Fibroblast of lung (primary cell): Measurements from ENCODE around the gene PIK3R1.

Experiments
- CTCF ChIP-seq, 2 donors: IDR thresholded peaks in 1 of 2; conservative IDR thresholded peaks in 1 of 2; 1 replicate in 1 of 2; 2 replicates in 1 of 2; pipeline ENCODE4 v1.5.1; 2011 to 2012; ENCODE audit warnings: low read length in 2 of 2, control low read depth in 1 of 2, inconsistent platforms in 1 of 2, low read depth in 1 of 2, mild to moderate bottlenecking in 1 of 2
- EZH2 ChIP-seq: IDR thresholded peaks from 2 replicates; pipeline ENCODE4 v1.5.1; 2012; ENCODE audit warnings: low read length, control low read depth, mild to moderate bottlenecking; ENCODE audit errors: missing control alignments

- TF ChIP-seq CTCF (conservative IDR thresholded peaks at IDR 0.05 in 1 of 2, IDR thresholded peaks at IDR 0.05 in 1 of 2; ENCODE audit: low read depth in 1 of 2, low read length in 2 of 2) (no peak), EZH2 (no peak)
Observed at GRCh38 chr5:68248896-68249295, 33.3 kb downstream of the PIK3R1 start.
